GM18868 (cell line): Measurements from ENCODE around the gene CHD9.

ENCODE experiments used
- ATAC-seq: cut with Tn5 transposase; IDR thresholded peaks from one replicate; pipeline ENCODE4 v1.9.1; 2021; ENCODE audit warnings: mild to moderate bottlenecking, moderate library complexity; ENCODE audit not compliant: unreplicated experiment

CHD9 gene

GRCh38 chr16:53191413-53191812 lies 136.6 kb downstream of the CHD9 start:
- no peak for ATAC-seq

- ATAC-seq = peak; percentile 81
Observed at GRCh38 chr16:53198933-53199332, 144.1 kb downstream of the CHD9 start.

- ATAC-seq = no peak
Observed at GRCh38 chr16:53201900-53202299, 147.1 kb downstream of the CHD9 start.

GRCh38 chr16:53202398-53202797 lies 147.6 kb downstream of the CHD9 start:
- ATAC-seq = no peak

GRCh38 chr16:53207810-53208752 lies 153.3 kb downstream of the CHD9 start:
- peak; percentile 87 for ATAC-seq

- no peak for ATAC-seq
Observed at GRCh38 chr16:53209429-53209828, 154.6 kb downstream of the CHD9 start.

- no peak for ATAC-seq
Observed at GRCh38 chr16:53209877-53210276, 155.1 kb downstream of the CHD9 start.

GRCh38 chr16:53211253-53211652 lies 156.5 kb downstream of the CHD9 start:
- ATAC-seq = no peak

- no peak for ATAC-seq
Observed at GRCh38 chr16:53212893-53213223, 158.1 kb downstream of the CHD9 start.

- no peak for ATAC-seq
Observed at GRCh38 chr16:53213542-53213941, 158.8 kb downstream of the CHD9 start.

GRCh38 chr16:53216798-53217197 lies 162.0 kb downstream of the CHD9 start:
- ATAC-seq = no peak

- no peak for ATAC-seq
Observed at GRCh38 chr16:53219371-53219770, 164.6 kb downstream of the CHD9 start.

GRCh38 chr16:53219795-53220454 lies 165.1 kb downstream of the CHD9 start:
- ATAC-seq = peak; percentile 61

- ATAC-seq = peak; percentile 53
Observed at GRCh38 chr16:53220585-53220984, 165.8 kb downstream of the CHD9 start.

- no peak for ATAC-seq
Observed at GRCh38 chr16:53224951-53225533, 170.3 kb downstream of the CHD9 start.

GRCh38 chr16:53232826-53233529 lies 178.2 kb downstream of the CHD9 start:
- no peak for ATAC-seq

- ATAC-seq = no peak
Observed at GRCh38 chr16:53234836-53235235, 180.0 kb downstream of the CHD9 start.

- no peak for ATAC-seq
Observed at GRCh38 chr16:53235851-53236250, 181.1 kb downstream of the CHD9 start.

- ATAC-seq = no peak
Observed at GRCh38 chr16:53249331-53249730, 194.5 kb downstream of the CHD9 start.

- no peak for ATAC-seq
Observed at GRCh38 chr16:53257001-53257400, 202.2 kb downstream of the CHD9 start.

GRCh38 chr16:53258809-53259208 lies 204.0 kb downstream of the CHD9 start:
- no peak for ATAC-seq
